Melanocyte of skin (primary cell): ENCODE data around the gene ENOX1. TPM values are rescaled to one million over a fixed set of nuclear protein-coding genes. Genes with fewer than 3 reads are reported as not detected.

ENCODE experiments used
- small RNA-seq, 2 donors: library from RNA; depleted of rRNA; stranded (forward); fragments of <200 nt; gene quantifications; one replicate each; pipeline ENCODE3, GENCODE V24; 2012
- total RNA-seq, 2 donors: library from RNA; depleted of rRNA; stranded (reverse); fragments of >200 nt; gene quantifications; 2 replicates each; pipeline ENCODE4 v1.2.3, GENCODE V29; 2012

ENOX1 gene
- total RNA-seq = 1 to 10 TPM; 1.7 TPM

GRCh38 chr13:43786766-43787517 is at the start of gene ENOX1:
Gene ENOX1, minus strand, starts transcription at chr13:43786972.

Small RNAs within 50 kb of the gene (small RNA-seq; reads per million reads assigned to genes)
- gene AL162713.1 = 0.17 reads per million in 2 donors

Other genes with a start within 250 kb of the ENOX1 start
- gene CCDC122, start 92.8 kb upstream of the ENOX1 start, total RNA-seq = 1 to 10 TPM in 1 of 2 donors, under 1 TPM in 1; under 0.01 to 3.1 TPM
- 1 to 10 TPM; 6.0 to 7.6 TPM for gene LACC1, start 92.9 kb upstream of the ENOX1 start, total RNA-seq